OCI-LY7 (cell line): ENCODE data around the gene TJP2. TPM values are rescaled to one million over a fixed set of nuclear protein-coding genes. Genes with fewer than 3 reads are reported as not detected.

Source experiments
- BruUV-seq: library from RNA; stranded (reverse); fragments of 400-500 nt; replicated peaks from 2 replicates; lab custom pipeline; 2021; lab: Mats Ljungman, UMichigan
- CTCF ChIA-PET: fragments of 300-600 bp; sonication (Branson Sonifier 250); formaldehyde crosslinking; loops from one replicate; lab custom pipeline; 2022; ENCODE audit warnings: antibody characterized with exemption; ENCODE audit not compliant: unreplicated experiment; lab: Charles Lee
- POLR2A ChIA-PET: fragments of 300-600 bp; sonication (Branson Sonifier 250); formaldehyde crosslinking; loops from one replicate; lab custom pipeline; 2022; ENCODE audit warnings: antibody characterized with exemption; lab: Charles Lee
- DNase-seq: peaks from one replicate; pipeline ENCODE4 v3.0.0-alpha.2; 2015; ENCODE audit warnings: low spot score
- H2AFZ ChIP-seq: fragments of 200-600 bp; sonication (generic), shearing (Covaris generic); 2 replicates; pipeline ENCODE4 v1.6.1; 2014; ENCODE audit warnings: mild to moderate bottlenecking, antibody characterized with exemption, low read length, moderate library complexity
- H3K27ac ChIP-seq: fragments of 200-600 bp; sonication (generic); 2 replicates; pipeline ENCODE4 v1.5.1; 2014; ENCODE audit warnings: mixed run types, low read depth, mild to moderate bottlenecking, moderate library complexity, low read length, inconsistent platforms; ENCODE audit not compliant: poor library complexity, severe bottlenecking
- H3K36me3 ChIP-seq: fragments of 200-600 bp; sonication (generic); 2 replicates; pipeline ENCODE4 v1.6.1; 2014; ENCODE audit warnings: mild to moderate bottlenecking, antibody characterized with exemption, low read length, moderate library complexity, mixed read lengths; ENCODE audit not compliant: insufficient read depth
- H3K4me1 ChIP-seq: fragments of 200-600 bp; sonication (generic); 2 replicates; pipeline ENCODE4 v1.5.1; 2014; ENCODE audit warnings: mild to moderate bottlenecking, low read length; ENCODE audit not compliant: insufficient read depth, poor library complexity, severe bottlenecking
- H3K4me2 ChIP-seq: fragments of 200-600 bp; sonication (generic); 2 replicates; pipeline ENCODE4 v1.6.1; 2014; ENCODE audit warnings: mild to moderate bottlenecking, low read length
- H3K4me3 ChIP-seq: fragments of 200-600 bp; sonication (generic); 2 replicates; pipeline ENCODE4 v1.5.1; 2014; ENCODE audit warnings: mild to moderate bottlenecking, low read depth, low read length; ENCODE audit not compliant: poor library complexity, severe bottlenecking
- H3K79me2 ChIP-seq: fragments of 200-600 bp; sonication (generic); 2 replicates; pipeline ENCODE4 v1.6.1; 2016; ENCODE audit warnings: low read depth, mild to moderate bottlenecking, low read length, moderate library complexity, mixed read lengths; ENCODE audit not compliant: insufficient read depth
- H3K9me2 ChIP-seq: fragments of 200-600 bp; sonication (generic); 2 replicates; pipeline ENCODE4 v1.6.1; 2016; ENCODE audit warnings: mild to moderate bottlenecking, low read length, mixed read lengths; ENCODE audit not compliant: insufficient read depth
- H3K9me3 ChIP-seq: fragments of 200-600 bp; sonication (generic); 2 replicates; pipeline ENCODE4 v1.6.1; 2014; ENCODE audit warnings: mild to moderate bottlenecking, mixed run types, low read length, mixed read lengths
- H4K20me1 ChIP-seq: fragments of 200-600 bp; sonication (generic); 2 replicates; pipeline ENCODE4 v1.6.1; 2014; ENCODE audit warnings: mild to moderate bottlenecking, antibody characterized with exemption, low read length, moderate library complexity, mixed read lengths; ENCODE audit not compliant: insufficient read depth
- EZH2phosphoT487 ChIP-seq: fragments of 200-600 bp; sonication (generic); IDR thresholded peaks from 2 replicates; pipeline ENCODE4 v1.6.1; 2018; ENCODE audit warnings: low read depth, borderline replicate concordance, mild to moderate bottlenecking, mixed run types, antibody characterized with exemption, low read length, moderate library complexity, mixed read lengths
- intact Hi-C: fragments of 100-400 bp; cut with micrococcal nuclease; formaldehyde crosslinking; loops from one replicate; pipeline ENCODE4 v1.10.0; 2022; ENCODE audit not compliant: unreplicated experiment
- total RNA-seq, 2 experiments: library from RNA; depleted of rRNA in 1 of 2; stranded (reverse); fragments of >200 nt in 1 of 2; shearing (Covaris generic) in 1 of 2; gene quantifications; 2 replicates each; pipeline ENCODE4 v1.2.3, GENCODE V29; 2014 to 2022
- TF ChIP-seq, protein P1 (sequence below): fragments of 200-600 bp; sonication (generic); conservative IDR thresholded peaks from 2 replicates; pipeline ENCODE4 v1.5.1; 2014; ENCODE audit warnings: mild to moderate bottlenecking, antibody characterized with exemption, low read length, moderate library complexity, mixed read lengths

Gene TJP2
- total RNA-seq, 2 experiments from 2014 or later: 15.1 to 18.0 TPM

DNA sequence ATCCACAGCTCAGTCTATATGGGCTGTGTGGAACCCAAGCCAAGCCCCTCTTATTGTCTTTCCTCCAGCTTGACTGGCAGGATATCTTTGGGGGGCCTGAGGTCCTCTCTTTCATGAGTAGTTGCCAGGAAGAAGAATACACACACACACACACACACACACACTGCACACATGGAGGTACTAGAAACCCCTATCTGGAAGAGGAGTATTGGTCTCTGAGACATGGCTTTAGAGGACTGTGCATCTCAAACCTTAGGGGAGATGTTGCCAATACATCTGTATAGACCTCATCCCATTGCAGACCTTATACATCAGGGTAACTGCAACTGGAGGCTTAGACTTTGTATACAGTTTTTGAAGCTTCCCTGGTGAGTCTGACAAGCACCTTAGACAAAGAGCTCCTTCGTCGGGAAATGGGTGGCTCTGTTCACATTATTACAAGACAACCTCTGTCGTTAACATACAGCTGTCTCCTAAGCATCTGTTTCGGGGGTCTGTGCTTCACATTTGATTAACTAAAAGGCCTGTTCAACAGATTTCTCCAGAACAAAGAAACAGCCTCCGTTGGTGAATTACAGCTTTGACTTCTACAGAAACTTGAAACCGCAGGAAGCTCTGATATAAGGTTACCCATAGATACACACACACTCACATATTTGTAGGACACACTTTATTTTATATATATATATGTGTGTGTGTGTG is 145.4 kb downstream of the TJP2 start:
- Histone ChIP-seq H3K4me2 (no peak overlapping the region), H3K36me3 (no peaks in the 10 kb centered on the region), H4K20me1 (no peaks in the 10 kb centered on the region), H2AFZ (no peak overlapping the region), H3K9me2 (no peaks in the 10 kb centered on the region), H3K9me3 (no peaks in the 10 kb centered on the region), H3K27ac (no peak overlapping the region), H3K79me2 (no peaks in the 10 kb centered on the region), H3K4me1 (no peaks in the 10 kb centered on the region), H3K4me3 (no peak overlapping the region)
- no peak for TF ChIP-seq EZH2phosphoT487
- TF ChIP-seq, protein P1, sequence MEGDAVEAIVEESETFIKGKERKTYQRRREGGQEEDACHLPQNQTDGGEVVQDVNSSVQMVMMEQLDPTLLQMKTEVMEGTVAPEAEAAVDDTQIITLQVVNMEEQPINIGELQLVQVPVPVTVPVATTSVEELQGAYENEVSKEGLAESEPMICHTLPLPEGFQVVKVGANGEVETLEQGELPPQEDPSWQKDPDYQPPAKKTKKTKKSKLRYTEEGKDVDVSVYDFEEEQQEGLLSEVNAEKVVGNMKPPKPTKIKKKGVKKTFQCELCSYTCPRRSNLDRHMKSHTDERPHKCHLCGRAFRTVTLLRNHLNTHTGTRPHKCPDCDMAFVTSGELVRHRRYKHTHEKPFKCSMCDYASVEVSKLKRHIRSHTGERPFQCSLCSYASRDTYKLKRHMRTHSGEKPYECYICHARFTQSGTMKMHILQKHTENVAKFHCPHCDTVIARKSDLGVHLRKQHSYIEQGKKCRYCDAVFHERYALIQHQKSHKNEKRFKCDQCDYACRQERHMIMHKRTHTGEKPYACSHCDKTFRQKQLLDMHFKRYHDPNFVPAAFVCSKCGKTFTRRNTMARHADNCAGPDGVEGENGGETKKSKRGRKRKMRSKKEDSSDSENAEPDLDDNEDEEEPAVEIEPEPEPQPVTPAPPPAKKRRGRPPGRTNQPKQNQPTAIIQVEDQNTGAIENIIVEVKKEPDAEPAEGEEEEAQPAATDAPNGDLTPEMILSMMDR: no peak
- no peak for DNase-seq
- BruUV-seq: no TSS peak
- intact Hi-C loops: no loop called here
- CTCF ChIA-PET: no interaction called here
- POLR2A ChIA-PET: no interaction called here

DNA sequence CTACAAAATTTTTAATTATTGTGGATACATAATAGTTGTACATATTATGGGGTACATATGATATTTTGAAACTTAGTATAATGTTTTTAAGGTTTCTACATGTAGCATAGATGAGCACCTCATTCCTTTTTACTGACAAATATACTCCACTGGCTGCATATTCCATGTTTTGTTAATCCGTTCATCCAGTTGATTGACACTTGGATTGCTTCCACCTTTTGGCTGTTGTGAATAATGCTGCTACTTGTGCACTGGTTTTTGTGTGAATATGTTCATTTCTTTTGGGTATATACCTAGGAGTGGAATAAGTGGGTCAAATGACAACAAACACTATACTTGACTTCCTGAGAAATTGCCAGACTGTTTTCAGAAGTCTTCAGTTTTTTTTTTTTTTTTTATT is 148.2 kb downstream of the TJP2 start:
- no peak for TF ChIP-seq EZH2phosphoT487
- TF ChIP-seq, protein P1: no peak
- Histone ChIP-seq H3K36me3 (no peaks in the 10 kb centered on the region), H3K4me1 (no peaks in the 10 kb centered on the region), H3K27ac (no peak overlapping the region), H3K9me2 (no peaks in the 10 kb centered on the region), H3K79me2 (no peaks in the 10 kb centered on the region), H2AFZ (no peak overlapping the region), H3K9me3 (no peaks in the 10 kb centered on the region), H3K4me3 (no peak overlapping the region), H4K20me1 (no peaks in the 10 kb centered on the region), H3K4me2 (no peak overlapping the region)
- POLR2A ChIA-PET: no interaction called here
- intact Hi-C loops: no loop called here
- DNase-seq: no peak
- BruUV-seq: no TSS peak
- CTCF ChIA-PET: no interaction called here

DNA sequence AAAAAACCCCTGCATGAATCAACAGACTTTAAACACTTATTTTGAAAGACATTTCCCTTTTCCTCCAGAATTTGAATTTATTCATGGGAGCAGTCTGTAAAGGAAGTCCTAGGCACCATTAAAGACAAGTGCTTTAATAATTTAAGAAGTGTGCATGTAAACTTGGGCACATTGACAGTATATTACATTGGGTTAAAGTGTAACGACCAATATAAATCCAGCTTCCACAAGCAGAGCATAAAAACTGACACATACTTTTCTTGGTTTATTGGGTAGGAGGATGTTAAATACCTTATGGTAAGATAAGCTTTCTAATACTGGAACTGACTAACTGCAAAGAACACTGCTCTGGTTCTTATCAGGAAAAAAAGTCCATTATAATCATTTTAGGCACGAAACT is 149.8 kb downstream of the TJP2 start:
- no TSS peak for BruUV-seq
- intact Hi-C loops: no loop called here
- Histone ChIP-seq H3K4me3 (no peak overlapping the region), H3K4me2 (no peak overlapping the region), H3K9me2 (no peaks in the 10 kb centered on the region), H2AFZ (no peak overlapping the region), H3K79me2 (no peaks in the 10 kb centered on the region), H4K20me1 (no peaks in the 10 kb centered on the region), H3K9me3 (no peaks in the 10 kb centered on the region), H3K4me1 (no peaks in the 10 kb centered on the region), H3K27ac (no peak overlapping the region), H3K36me3 (no peaks in the 10 kb centered on the region)
- no peak for DNase-seq
- CTCF ChIA-PET: no interaction called here
- TF ChIP-seq EZH2phosphoT487: no peak
- TF ChIP-seq, protein P1: no peak
- POLR2A ChIA-PET: interaction anchor here (1.1 to 1.2 kb wide), 2 partner anchors 9 to 40 kb away, joined by 3 to 7 read pairs; no protein-coding TSS in a partner anchor
